H1 (cell line): ENCODE results near the gene SUV39H2. TPM values are rescaled to one million over a fixed set of nuclear protein-coding genes. Genes with fewer than 3 reads are reported as not detected.
"Not testable (repeated sequence)": the region's sequence is repeated elsewhere in the genome, so short reads cannot be mapped to it uniquely, and the experiment has no call there.

Experiments used
- CTCF ChIA-PET: fragments of 300-600 bp; sonication (Branson Sonifier 250); formaldehyde crosslinking; loops from one replicate; lab custom pipeline; 2021; ENCODE audit not compliant: partially characterized antibody; lab: Charles Lee
- POLR2A ChIA-PET: fragments of 300-600 bp; sonication (Branson Sonifier 250); formaldehyde crosslinking; loops from one replicate; lab custom pipeline; 2021; ENCODE audit warnings: inconsistent platforms; ENCODE audit not compliant: partially characterized antibody; lab: Charles Lee
- DNase-seq, 2 experiments: peaks; one replicate each; pipeline versions ENCODE4 v3.0.0 to v3.0.0-alpha.2; 2010 to 2022; ENCODE audit warnings: low spot score in 2 of 2, low read depth in 1 of 2, mixed read lengths in 1 of 2
- FAIRE-seq: peaks from 2 replicates; lab custom pipeline; 2011; peaks lifted over from hg19 to GRCh38; lab: Jason Lieb, UNC
- H2AFZ ChIP-seq: 2 replicates; pipeline ENCODE4 v1.8.1; 2012; ENCODE audit warnings: low read length, inconsistent platforms
- H2AK5ac ChIP-seq: 2 replicates; pipeline ENCODE4 v1.6.1; 2013; ENCODE audit warnings: low read depth, low read length
- H2BK120ac ChIP-seq: replicated peaks from 2 replicates; pipeline ENCODE3; 2013; ENCODE audit warnings: low read depth, low read length, inconsistent platforms
- H2BK12ac ChIP-seq: 2 replicates; pipeline ENCODE4 v1.6.1; 2013; ENCODE audit warnings: low read depth, low read length
- H2BK15ac ChIP-seq: 2 replicates; pipeline ENCODE4 v1.6.1; 2013; ENCODE audit warnings: low read length
- H2BK20ac ChIP-seq: 2 replicates; pipeline ENCODE4 v1.6.1; 2013; ENCODE audit warnings: low read length
- H2BK5ac ChIP-seq: 2 replicates; pipeline ENCODE4 v1.6.1; 2013; ENCODE audit warnings: low read depth, low read length
- H3K14ac ChIP-seq: 2 replicates; pipeline ENCODE4 v1.6.1; 2013; ENCODE audit warnings: inconsistent platforms; ENCODE audit not compliant: insufficient read length
- H3K18ac ChIP-seq: 2 replicates; pipeline ENCODE4 v1.6.1; 2013; ENCODE audit warnings: low read length; ENCODE audit errors: extremely low read depth
- H3K23ac ChIP-seq: 2 replicates; pipeline ENCODE4 v1.6.1; 2013; ENCODE audit warnings: inconsistent platforms; ENCODE audit not compliant: insufficient read length
- H3K23me2 ChIP-seq: 2 replicates; pipeline ENCODE4 v1.6.1; 2013; ENCODE audit warnings: low read depth, low read length
- H3K27ac ChIP-seq: 2 replicates; pipeline ENCODE4 v1.6.1; 2011; ENCODE audit warnings: low read depth, low read length, inconsistent platforms
- H3K27me3 ChIP-seq, 4 experiments: replicated peaks in 1 of 4; 1 replicate in 1 of 4; 2 replicates in 3 of 4; pipeline versions ENCODE4 v1.6.1 to v1.8.1; 2011 to 2013; ENCODE audit warnings: low read length in 3 of 4, mild to moderate bottlenecking in 3 of 4, inconsistent platforms in 2 of 4, mixed read lengths in 2 of 4, moderate library complexity in 1 of 4; ENCODE audit not compliant: control insufficient read depth in 3 of 4, insufficient read depth in 3 of 4; ENCODE audit errors: extremely low read depth in 1 of 4
- H3K36me3 ChIP-seq, 4 experiments: 2 replicates each; pipeline versions ENCODE4 v1.6.1 to v1.8.1; 2011 to 2013; ENCODE audit warnings: mild to moderate bottlenecking in 4 of 4, low read length in 3 of 4, moderate library complexity in 2 of 4, control low read depth in 1 of 4, inconsistent platforms in 1 of 4; ENCODE audit not compliant: insufficient read depth in 4 of 4, control insufficient read depth in 2 of 4
- H3K4ac ChIP-seq: replicated peaks from 2 replicates; pipeline ENCODE3; 2013; ENCODE audit warnings: low read length, low read depth, mixed read lengths, inconsistent platforms; ENCODE audit not compliant: insufficient read length
- H3K4me1 ChIP-seq, 4 experiments: replicated peaks in 1 of 4; 1 replicate in 1 of 4; 2 replicates in 3 of 4; pipeline versions ENCODE4 v1.6.1 to v1.8.1; 2011 to 2013; ENCODE audit warnings: low read length in 3 of 4, inconsistent platforms in 2 of 4, mixed read lengths in 1 of 4; ENCODE audit not compliant: insufficient read depth in 4 of 4, control insufficient read depth in 3 of 4
- H3K4me2 ChIP-seq, 2 experiments: 2 replicates each; pipeline versions ENCODE4 v1.6.1 to v1.8.1; 2011 to 2013; ENCODE audit warnings: low read depth in 2 of 2, low read length in 2 of 2, control low read depth in 1 of 2, inconsistent platforms in 1 of 2, mild to moderate bottlenecking in 1 of 2; ENCODE audit not compliant: insufficient read depth in 1 of 2
- H3K4me3 ChIP-seq, 4 experiments: fragments of 200-600, 300-600 bp in 1 of 4; sonication (generic), shearing (Covaris generic), sonication (Bioruptor Twin) in 1 of 4; 2 replicates each; pipeline versions ENCODE4 v1.5.1 to v1.8.1; 2011 to 2016; ENCODE audit warnings: low read length in 4 of 4, low read depth in 3 of 4, control low read depth in 2 of 4, inconsistent platforms in 2 of 4, mild to moderate bottlenecking in 2 of 4, mixed read lengths in 1 of 4, moderate library complexity in 1 of 4; ENCODE audit not compliant: insufficient read depth in 2 of 4; ENCODE audit errors: extremely low read depth in 1 of 4
- H3K56ac ChIP-seq: replicated peaks from 2 replicates; pipeline ENCODE3; 2013; ENCODE audit warnings: low read depth, mild to moderate bottlenecking, mixed read lengths, low read length, inconsistent platforms; ENCODE audit not compliant: insufficient read length
- H3K79me1 ChIP-seq: 2 replicates; pipeline ENCODE4 v1.6.1; 2013; ENCODE audit warnings: low read depth, low read length, control low read depth
- H3K79me2 ChIP-seq, 2 experiments: 2 replicates each; pipeline versions ENCODE4 v1.6.1 to v1.8.1; 2012 to 2013; ENCODE audit warnings: low read length in 2 of 2, mild to moderate bottlenecking in 2 of 2, inconsistent platforms in 1 of 2; ENCODE audit not compliant: insufficient read depth in 2 of 2, control insufficient read depth in 1 of 2
- H3K9ac ChIP-seq, 4 experiments: replicated peaks in 1 of 4; 1 replicate in 1 of 4; 2 replicates in 3 of 4; pipeline versions ENCODE4 v1.6.1 to v1.8.1; 2011 to 2013; ENCODE audit warnings: low read depth in 3 of 4, low read length in 3 of 4, control low read depth in 2 of 4, mild to moderate bottlenecking in 2 of 4, moderate library complexity in 2 of 4, inconsistent platforms in 1 of 4; ENCODE audit errors: extremely low read depth in 1 of 4
- H3K9me3 ChIP-seq, 2 experiments: 2 replicates each; pipeline versions ENCODE4 v1.6.1 to v1.8.1; 2012 to 2013; ENCODE audit warnings: mild to moderate bottlenecking in 2 of 2, moderate library complexity in 2 of 2, control low read depth in 1 of 2, inconsistent platforms in 1 of 2, low read depth in 1 of 2, low read length in 1 of 2, mixed read lengths in 1 of 2; ENCODE audit not compliant: insufficient read depth in 2 of 2
- H4K20me1 ChIP-seq, 2 experiments: replicated peaks in 1 of 2; 2 replicates each; pipeline versions ENCODE3 to v1.8.1; 2011 to 2013; ENCODE audit warnings: inconsistent platforms in 2 of 2, low read length in 2 of 2, mild to moderate bottlenecking in 1 of 2; ENCODE audit not compliant: insufficient read depth in 2 of 2, control insufficient read depth in 1 of 2
- H4K5ac ChIP-seq: 2 replicates; pipeline ENCODE4 v1.6.1; 2013; ENCODE audit warnings: low read length, low read depth, mixed read lengths, inconsistent platforms; ENCODE audit not compliant: insufficient read length
- H4K8ac ChIP-seq: 2 replicates; pipeline ENCODE4 v1.8.0; 2013; ENCODE audit warnings: mild to moderate bottlenecking, moderate library complexity, low read length, inconsistent platforms; ENCODE audit not compliant: insufficient read depth; ENCODE audit errors: extremely low read depth
- H4K91ac ChIP-seq: replicated peaks from 2 replicates; pipeline ENCODE3; 2013; ENCODE audit warnings: low read length, mixed read lengths, inconsistent platforms; ENCODE audit not compliant: insufficient read length
- WGBS, 2 experiments: shearing (Covaris generic) in 1 of 2; methylation state at CpG; one replicate each; pipeline versions ENCODE4 v1.1.6 to v1.1.7; 2013 to 2015; ENCODE audit warnings: low lambda C conversion rate in 2 of 2, mixed read lengths in 2 of 2, inconsistent platforms in 1 of 2, low coverage in 1 of 2, missing lambda C conversion rate in 1 of 2; ENCODE audit not compliant: insufficient replicate concordance in 2 of 2, insufficient coverage in 1 of 2, insufficient read length in 1 of 2; ENCODE audit errors: extremely low coverage in 1 of 2, missing lambda C conversion rate in 1 of 2; 5-methylcytosine and 5-hydroxymethylcytosine counted together
- polyA plus RNA-seq, 7 experiments: library from polyadenylated mRNA; depleted of rRNA in 3 of 7; stranded (reverse) in 5 of 7; unstranded in 2 of 7; fragments of >200 nt in 5 of 7; fragments of 200-250 nt in 2 of 7; gene quantifications; 1 replicate in 5 of 7; 2 replicates in 1 of 7; 4 replicates in 1 of 7; pipeline versions ENCODE4 v1.2.1 to v1.2.3, GENCODE V29; 2011 to 2013; ENCODE audit warnings: missing spikeins in 2 of 7, mixed read lengths in 2 of 7
- total RNA-seq: library from RNA; stranded (reverse); fragmentation: NEBNext Ultra II Directional; extraction: Animal tissue kit (Norgen Biotek cat#: 25700); gene quantifications from 2 replicates; pipeline ENCODE4 v1.2.1, GENCODE V29; 2021

Gene SUV39H2
- total and polyA plus RNA-seq, 2 of the 8 experiments (the other 6 are each of a cell fraction or from before 2014, with no cell fraction given), result 19.4 to 62.3 TPM

DNA sequence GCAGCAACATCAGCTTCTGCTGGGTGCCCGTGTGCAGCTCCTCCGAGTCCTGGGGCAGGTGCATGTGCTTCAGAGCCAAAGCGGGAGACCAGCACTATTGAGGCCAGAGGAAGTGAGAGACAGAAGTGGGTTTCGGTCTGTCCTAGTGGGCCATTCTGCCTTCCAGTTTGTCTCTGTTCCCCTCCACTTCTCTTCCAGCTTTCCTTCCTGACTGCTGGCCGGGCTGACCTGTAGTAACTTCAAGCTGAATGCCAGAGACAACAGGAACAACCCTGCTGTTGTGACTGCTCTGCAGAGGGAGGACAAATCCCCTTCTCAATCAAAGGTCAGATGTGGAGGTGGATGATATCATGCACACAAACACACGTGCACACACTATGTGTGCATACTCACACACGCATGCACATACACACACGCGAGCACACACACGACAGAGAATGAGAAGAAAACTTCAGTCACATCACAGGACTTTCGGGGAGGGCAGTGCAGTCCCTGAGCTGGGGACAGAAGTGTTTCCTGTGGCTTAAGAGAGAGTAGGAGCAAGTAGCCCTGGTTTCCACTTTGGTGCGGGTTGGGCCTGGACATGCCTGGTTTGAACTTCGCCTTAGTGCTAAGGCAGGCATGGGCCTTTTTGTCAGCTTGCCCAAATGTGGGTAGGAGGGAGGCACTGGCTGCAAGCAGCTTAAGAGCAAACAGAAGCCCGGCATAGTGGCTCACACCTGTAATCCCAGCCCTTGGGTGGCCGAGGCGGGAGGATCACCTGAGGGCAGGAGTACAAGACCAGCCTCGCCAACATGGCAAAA lies 63.7 kb downstream of the SUV39H2 start:
- H2BK15ac ChIP-seq, H2BK5ac ChIP-seq, H3K9ac ChIP-seq, H3K14ac ChIP-seq, H2BK12ac ChIP-seq, H4K20me1 ChIP-seq, H2AFZ ChIP-seq, H3K23me2 ChIP-seq, H3K4ac ChIP-seq, H2AK5ac ChIP-seq, H3K36me3 ChIP-seq, H4K91ac ChIP-seq, H3K79me1 ChIP-seq, H3K4me2 ChIP-seq, H4K8ac ChIP-seq, H2BK120ac ChIP-seq, DNase-seq, H2BK20ac ChIP-seq, H3K79me2 ChIP-seq, H3K27ac ChIP-seq, POLR2A ChIA-PET, H3K23ac ChIP-seq, H3K18ac ChIP-seq, H3K9me3 ChIP-seq, H3K27me3 ChIP-seq, H4K5ac ChIP-seq, H3K56ac ChIP-seq, FAIRE-seq, H3K4me3 ChIP-seq, H3K4me1 ChIP-seq: not testable (repeated sequence)
- 87% methylated on average over 17 of the region's 17 CpGs; no CpG with 5 or more reads in 1 of the 2 experiments for WGBS, 2 experiments
- CTCF ChIA-PET, result interaction anchor here (0.7 to 1.4 kb wide), 3 partner anchors 9 to 30 kb away, joined by 3 to 5 read pairs (median 4); no protein-coding TSS in a partner anchor
